ENCODE results near the gene TLN1.

Gene TLN1

DNA sequence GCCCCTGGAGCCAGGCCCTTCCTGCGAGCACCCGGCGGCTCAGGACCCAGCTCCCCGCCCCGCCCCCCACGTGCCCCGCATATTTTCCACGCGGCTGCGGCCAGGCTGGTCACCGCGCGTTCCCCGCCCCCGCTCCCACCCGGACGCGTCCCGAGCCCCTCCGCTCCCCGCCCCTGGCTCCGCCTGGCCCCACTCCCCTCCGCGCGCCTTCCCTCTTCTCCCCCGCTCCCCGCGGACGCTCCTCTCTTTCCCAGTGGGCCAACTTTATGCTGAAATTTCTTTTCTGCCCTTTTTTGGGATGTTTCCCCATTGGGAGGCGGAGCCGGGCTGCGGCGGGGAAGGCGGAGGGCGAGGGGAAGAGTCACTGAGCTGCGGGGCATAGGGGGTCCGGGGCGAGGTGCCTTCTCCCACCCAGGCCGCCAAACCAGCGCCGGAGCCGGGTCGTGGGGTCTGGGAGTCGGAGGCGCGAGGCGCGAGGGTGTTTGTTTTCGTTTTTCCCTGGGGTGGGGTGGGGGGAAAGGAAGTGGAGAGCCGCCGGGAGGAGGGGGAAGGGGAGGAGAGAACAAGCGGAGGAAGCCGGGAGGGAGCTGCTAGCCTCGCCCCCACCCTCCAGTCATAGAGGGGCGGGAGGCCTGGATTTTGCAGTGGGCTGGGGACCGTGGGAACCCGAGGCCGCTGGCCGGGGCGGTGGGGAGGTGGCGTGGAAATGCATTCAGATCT lies 41.2 kb downstream of the TLN1 start:
- TF ChIP-seq, protein P1, sequence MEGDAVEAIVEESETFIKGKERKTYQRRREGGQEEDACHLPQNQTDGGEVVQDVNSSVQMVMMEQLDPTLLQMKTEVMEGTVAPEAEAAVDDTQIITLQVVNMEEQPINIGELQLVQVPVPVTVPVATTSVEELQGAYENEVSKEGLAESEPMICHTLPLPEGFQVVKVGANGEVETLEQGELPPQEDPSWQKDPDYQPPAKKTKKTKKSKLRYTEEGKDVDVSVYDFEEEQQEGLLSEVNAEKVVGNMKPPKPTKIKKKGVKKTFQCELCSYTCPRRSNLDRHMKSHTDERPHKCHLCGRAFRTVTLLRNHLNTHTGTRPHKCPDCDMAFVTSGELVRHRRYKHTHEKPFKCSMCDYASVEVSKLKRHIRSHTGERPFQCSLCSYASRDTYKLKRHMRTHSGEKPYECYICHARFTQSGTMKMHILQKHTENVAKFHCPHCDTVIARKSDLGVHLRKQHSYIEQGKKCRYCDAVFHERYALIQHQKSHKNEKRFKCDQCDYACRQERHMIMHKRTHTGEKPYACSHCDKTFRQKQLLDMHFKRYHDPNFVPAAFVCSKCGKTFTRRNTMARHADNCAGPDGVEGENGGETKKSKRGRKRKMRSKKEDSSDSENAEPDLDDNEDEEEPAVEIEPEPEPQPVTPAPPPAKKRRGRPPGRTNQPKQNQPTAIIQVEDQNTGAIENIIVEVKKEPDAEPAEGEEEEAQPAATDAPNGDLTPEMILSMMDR (conservative IDR thresholded peaks at IDR 0.05; ENCODE audit: control insufficient read depth, insufficient read depth, low read depth, low read length) = no peak
- peak; percentile 67 for DNase-seq (ENCODE audit: low read depth)
- peak overlapping the region; percentile 96 for H3K4me3 ChIP-seq (ENCODE audit: control insufficient read depth, low read depth, low read length)

DNA sequence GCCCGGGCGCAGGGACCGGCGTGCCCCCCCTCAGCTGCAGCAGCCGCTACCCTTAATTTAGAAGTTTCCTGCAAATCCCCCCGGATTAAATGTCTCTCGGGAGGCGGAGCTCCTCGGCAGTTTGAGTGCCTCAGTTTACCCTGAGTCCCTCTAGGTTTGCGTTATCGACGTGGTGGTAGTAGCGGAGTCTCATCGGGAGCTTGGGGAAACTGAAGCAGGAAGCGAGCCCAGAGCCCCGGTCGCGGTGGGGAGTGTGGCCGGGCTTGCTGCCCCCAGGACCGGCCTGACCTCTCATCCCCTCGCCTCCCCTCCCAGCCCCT lies 41.7 kb downstream of the TLN1 start:
- peak; percentile 64 for DNase-seq (ENCODE audit: low read depth)
- TF ChIP-seq, protein P1 (conservative IDR thresholded peaks at IDR 0.05; ENCODE audit: control insufficient read depth, insufficient read depth, low read depth, low read length) = no peak
- peak overlapping the region; percentile 96 for H3K4me3 ChIP-seq (ENCODE audit: control insufficient read depth, low read depth, low read length)

DNA sequence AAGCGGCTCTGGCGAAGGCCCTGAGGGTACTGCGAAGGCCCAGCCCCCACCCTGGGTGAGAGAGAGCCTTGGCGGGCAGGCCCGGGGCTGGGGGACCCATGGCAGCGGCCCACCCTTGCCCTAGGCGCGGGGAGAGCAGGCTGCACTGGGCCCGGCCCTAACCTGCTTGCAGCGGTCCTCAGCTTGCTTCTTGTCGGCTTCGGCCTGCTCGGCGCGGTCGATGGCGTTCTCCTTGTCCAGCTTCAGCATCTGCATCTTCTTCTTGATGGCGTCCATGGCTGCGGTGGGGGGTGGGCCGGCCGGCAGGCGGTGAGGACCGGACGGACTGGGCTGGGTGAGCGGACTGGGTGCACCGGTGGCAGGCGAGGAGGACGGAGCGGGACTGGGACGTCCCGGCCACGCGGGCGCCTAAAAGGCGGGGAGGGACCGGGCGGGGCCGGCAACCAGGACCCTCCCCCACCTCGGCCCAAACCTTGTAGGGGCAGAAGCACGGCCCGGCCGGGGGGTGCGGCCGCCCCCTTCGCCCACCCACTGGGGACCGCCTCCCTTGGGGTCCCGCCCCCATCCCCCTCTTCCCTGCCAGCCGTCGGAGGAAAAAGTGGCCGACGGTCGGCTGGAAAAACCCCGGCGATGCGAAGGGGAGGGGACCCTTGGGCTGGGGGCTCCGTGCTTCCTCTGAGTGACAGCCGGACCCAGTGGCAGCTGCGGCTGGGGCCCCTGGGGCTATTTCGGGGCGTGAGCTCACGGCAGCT lies 42.3 kb downstream of the TLN1 start, which contains the start of gene TPM2:
Gene TPM2 (minus strand): TSS at position 384 of the 752 bp plus-strand sequence. CDS start 108 bp downstream, at position 276.
- DNase-seq (ENCODE audit: low read depth) = peak; percentile 82
- H3K4me3 ChIP-seq (ENCODE audit: control insufficient read depth, low read depth, low read length) = peak within 1 kb of the TSS; percentile 96
- TF ChIP-seq, protein P1 (conservative IDR thresholded peaks at IDR 0.05; ENCODE audit: control insufficient read depth, insufficient read depth, low read depth, low read length) = no peak

DNA sequence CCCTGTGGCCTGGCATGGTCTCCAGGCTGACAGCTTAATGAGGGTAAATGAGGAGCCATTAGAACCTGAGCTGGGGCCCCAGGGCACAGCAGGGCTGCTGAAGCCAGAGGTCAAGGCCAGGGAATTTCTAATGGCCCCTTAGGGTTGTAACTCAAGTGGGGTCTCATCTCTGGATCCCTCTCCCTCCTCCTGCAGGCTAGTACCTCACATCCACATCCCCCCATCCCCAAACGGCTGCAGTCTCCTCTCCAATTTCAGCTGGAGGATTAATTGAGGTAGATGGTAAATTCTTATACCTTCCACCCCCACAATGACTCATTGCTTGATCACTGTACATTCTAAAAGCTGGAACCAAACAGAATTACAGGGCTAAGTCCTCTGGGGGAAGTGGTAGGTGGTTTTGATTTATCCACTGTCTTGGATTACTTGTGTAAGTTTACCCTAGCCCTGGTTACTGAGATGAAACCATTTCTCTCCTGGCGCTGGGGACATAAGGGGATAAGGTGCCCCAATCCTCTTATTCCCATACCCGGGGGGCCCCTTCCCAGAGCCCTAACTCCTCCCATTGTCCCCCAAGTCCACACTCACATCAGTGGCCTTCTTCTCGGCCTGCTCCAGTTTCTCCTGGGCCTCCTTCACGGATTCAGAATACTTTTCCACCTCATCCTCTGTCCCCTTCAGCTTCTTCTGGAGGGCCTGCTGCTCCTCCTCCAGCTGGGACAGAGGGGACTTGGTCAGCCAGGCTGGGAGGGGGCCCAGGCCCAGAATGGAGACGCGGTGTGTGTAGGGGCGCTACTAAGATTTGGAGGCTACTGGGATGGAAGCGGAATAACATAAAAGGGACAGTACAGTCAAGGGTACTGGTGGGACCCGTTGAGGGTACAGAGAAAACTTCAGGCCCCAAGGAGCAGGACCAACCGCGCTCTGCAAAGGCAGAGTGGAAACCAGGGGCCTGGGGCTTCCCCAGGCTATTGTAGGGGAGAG lies 43.1 kb downstream of the TLN1 start:
- TF ChIP-seq, protein P1 (conservative IDR thresholded peaks at IDR 0.05; ENCODE audit: control insufficient read depth, insufficient read depth, low read depth, low read length) = no peak
- H3K4me3 ChIP-seq (ENCODE audit: control insufficient read depth, low read depth, low read length) = peak overlapping the region; percentile 96

DNA sequence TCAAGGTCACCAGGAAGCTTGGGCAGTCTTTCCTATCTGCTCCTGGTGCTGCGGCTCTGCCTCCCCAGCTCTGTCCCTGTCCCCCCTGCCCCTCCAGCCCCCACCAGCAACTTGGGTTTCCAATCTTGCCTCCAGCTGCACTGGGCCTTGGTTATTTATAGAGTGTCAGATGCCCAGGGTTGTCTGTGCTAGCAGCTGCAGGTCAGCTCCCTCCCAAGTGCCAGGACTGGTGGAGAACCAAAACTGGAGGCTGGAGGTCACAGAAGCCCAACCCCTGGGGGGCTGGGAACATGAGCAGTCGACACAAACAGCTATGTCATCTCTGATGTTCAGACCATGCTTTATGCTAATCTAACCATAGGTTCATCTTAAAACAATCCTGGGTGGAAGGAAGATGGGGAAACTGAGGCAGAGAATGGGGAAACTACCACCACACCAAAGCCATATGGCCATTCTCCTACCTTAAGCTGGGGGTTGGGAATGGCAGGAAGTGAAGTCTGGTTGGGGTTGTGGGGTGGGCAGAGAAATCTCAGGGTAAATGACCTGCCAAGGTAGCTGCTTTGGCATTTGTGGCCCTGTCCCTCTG lies 43.9 kb downstream of the TLN1 start:
- TF ChIP-seq, protein P1 (conservative IDR thresholded peaks at IDR 0.05; ENCODE audit: control insufficient read depth, insufficient read depth, low read depth, low read length) = no peak
- DNase-seq (ENCODE audit: low read depth) = no peak
- peak overlapping the region; percentile 96 for H3K4me3 ChIP-seq (ENCODE audit: control insufficient read depth, low read depth, low read length)

More for the DNA sequence above, 43.1 kb downstream of the TLN1 start:
- peak; percentile 95 for DNase-seq (ENCODE audit: low read depth)

DNA sequence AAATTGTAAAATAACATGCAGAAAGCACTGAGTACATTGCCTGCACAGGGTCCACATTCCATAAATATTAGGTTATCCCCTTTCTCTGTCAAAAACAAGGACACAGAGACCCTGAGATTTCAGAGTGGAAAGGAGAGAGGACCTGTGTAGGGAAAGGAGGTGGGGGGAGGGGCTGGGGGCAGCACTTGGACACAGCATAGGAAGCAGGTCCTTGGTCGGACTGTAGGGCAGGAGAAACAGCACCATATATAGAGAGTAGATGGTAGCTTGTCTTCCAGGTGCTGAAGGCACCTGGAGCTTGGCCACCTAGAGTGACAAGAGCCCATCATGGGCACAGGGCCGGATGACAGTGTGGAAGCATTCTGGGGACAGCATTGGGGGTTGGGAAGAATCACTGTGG lies 44.7 kb downstream of the TLN1 start:
- no peak for DNase-seq (ENCODE audit: low read depth)
- H3K4me3 ChIP-seq (ENCODE audit: control insufficient read depth, low read depth, low read length) = peak overlapping the region; percentile 96
- TF ChIP-seq, protein P1 (conservative IDR thresholded peaks at IDR 0.05; ENCODE audit: control insufficient read depth, insufficient read depth, low read depth, low read length) = no peak
